Hepatocyte (in vitro differentiated cells): Measurements from ENCODE around the gene TEPSIN.

Experiments
- CTCF ChIP-seq: fragments of 200-600 bp; sonication (generic); IDR thresholded peaks from 2 replicates; pipeline ENCODE4 v1.5.1; 2016; ENCODE audit warnings: antibody characterized with exemption, mild to moderate bottlenecking; ENCODE audit not compliant: poor library complexity
- EZH2 ChIP-seq: fragments of 200-600 bp; sonication (generic); IDR thresholded peaks from 2 replicates; pipeline ENCODE4 v1.6.1; 2016; ENCODE audit warnings: antibody characterized with exemption, mild to moderate bottlenecking, borderline replicate concordance
- EZH2phosphoT487 ChIP-seq: fragments of 200-600 bp; sonication (generic); IDR thresholded peaks from one replicate; pipeline ENCODE4 v1.6.1; 2018; ENCODE audit warnings: antibody characterized with exemption, mild to moderate bottlenecking, low read depth, moderate library complexity; ENCODE audit not compliant: unreplicated experiment, severe bottlenecking

DNA sequence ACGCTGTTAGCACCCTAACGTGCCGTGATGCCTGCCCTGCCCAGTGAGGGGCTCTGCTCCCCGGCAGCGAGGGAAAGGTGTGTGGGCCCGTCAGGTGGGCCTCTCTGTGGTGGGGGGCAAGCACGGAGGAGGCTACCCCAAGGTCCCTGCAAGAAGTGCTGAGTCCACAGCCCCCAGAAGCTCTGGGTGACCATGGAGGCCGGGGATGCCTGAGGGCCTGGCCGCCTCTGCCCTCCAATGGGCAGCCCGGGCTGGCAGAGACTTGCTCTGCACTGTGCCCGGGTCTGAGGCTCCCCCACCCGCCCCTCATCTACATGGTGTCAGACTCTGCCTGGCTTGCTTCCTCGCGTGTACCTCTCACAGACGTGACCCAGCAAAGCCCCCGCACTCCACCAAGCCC, 44.0 kb upstream of the TEPSIN start:
- TF ChIP-seq CTCF (no peak), EZH2phosphoT487 (no peak), EZH2 (no peak)
